Astrocyte (in vitro differentiated cells and primary cell): ENCODE data around the gene CYP27A1. TPM values are rescaled to one million over a fixed set of nuclear protein-coding genes. Genes with fewer than 3 reads are reported as not detected.

Experiments
- DNase-seq: peaks from one replicate; pipeline ENCODE4 v3.0.0-alpha.2; 2010; ENCODE audit warnings: low read depth
- FAIRE-seq: peaks from 2 replicates; lab custom pipeline; 2011; peaks lifted over from hg19 to GRCh38; lab: Jason Lieb, UNC
- H2AFZ ChIP-seq: 2 replicates; pipeline ENCODE4 v1.6.0; 2012; ENCODE audit warnings: low read depth, low read length, inconsistent platforms
- H3K27ac ChIP-seq: 2 replicates; pipeline ENCODE4 v1.5.1; 2011; ENCODE audit warnings: low read depth, low read length, inconsistent platforms
- H3K27me3 ChIP-seq: 2 replicates; pipeline ENCODE4 v1.6.0; 2011; ENCODE audit warnings: low read length, inconsistent platforms; ENCODE audit not compliant: insufficient read depth
- H3K36me3 ChIP-seq: 2 replicates; pipeline ENCODE4 v1.5.1; 2011; ENCODE audit warnings: low read length, inconsistent platforms; ENCODE audit not compliant: insufficient read depth
- H3K4me1 ChIP-seq: 2 replicates; pipeline ENCODE4 v1.5.1; 2011; ENCODE audit warnings: low read length, inconsistent platforms; ENCODE audit not compliant: insufficient read depth
- H3K4me2 ChIP-seq: 2 replicates; pipeline ENCODE4 v1.6.0; 2012; ENCODE audit warnings: low read length, inconsistent platforms
- H3K4me3 ChIP-seq: 2 replicates; pipeline ENCODE4 v1.5.1; 2011; ENCODE audit warnings: low read depth, mild to moderate bottlenecking, low read length, inconsistent platforms; ENCODE audit not compliant: insufficient read depth
- H3K79me2 ChIP-seq: 2 replicates; pipeline ENCODE4 v1.6.0; 2012; ENCODE audit warnings: mild to moderate bottlenecking, low read length, inconsistent platforms; ENCODE audit not compliant: insufficient read depth
- H3K9ac ChIP-seq: 2 replicates; pipeline ENCODE4 v1.6.0; 2012; ENCODE audit warnings: mild to moderate bottlenecking, low read length, inconsistent platforms
- H3K9me3 ChIP-seq: 2 replicates; pipeline ENCODE4 v1.5.1; 2012; ENCODE audit warnings: low read depth, mild to moderate bottlenecking, low read length, inconsistent platforms; ENCODE audit not compliant: insufficient read depth
- H4K20me1 ChIP-seq: 2 replicates; pipeline ENCODE4 v1.6.0; 2012; ENCODE audit warnings: low read length, inconsistent platforms; ENCODE audit not compliant: insufficient read depth
- H3K27ac Mint-ChIP-seq: one replicate; pipeline ENCODE4 v1.8.0; 2021; ENCODE audit warnings: mild to moderate bottlenecking, mixed read lengths; ENCODE audit not compliant: unreplicated experiment
- H3K27me3 Mint-ChIP-seq: one replicate; pipeline ENCODE4 v1.8.0; 2021; ENCODE audit warnings: low read depth, mixed read lengths; ENCODE audit not compliant: unreplicated experiment
- H3K36me3 Mint-ChIP-seq: one replicate; pipeline ENCODE4 v1.8.0; 2021; ENCODE audit warnings: low read depth, mixed read lengths; ENCODE audit not compliant: unreplicated experiment
- H3K4me1 Mint-ChIP-seq: one replicate; pipeline ENCODE4 v1.8.0; 2021; ENCODE audit warnings: low read depth, mixed read lengths; ENCODE audit not compliant: unreplicated experiment
- H3K4me3 Mint-ChIP-seq: one replicate; pipeline ENCODE4 v1.8.0; 2021; ENCODE audit warnings: mild to moderate bottlenecking, moderate library complexity, mixed read lengths; ENCODE audit not compliant: unreplicated experiment
- H3K9me3 Mint-ChIP-seq: one replicate; pipeline ENCODE4 v1.8.0; 2021; ENCODE audit warnings: mild to moderate bottlenecking, mixed read lengths; ENCODE audit not compliant: unreplicated experiment
- EZH2 ChIP-seq: IDR thresholded peaks from 2 replicates; pipeline ENCODE4 v1.6.1; 2012; ENCODE audit warnings: mild to moderate bottlenecking, low read length, inconsistent platforms; ENCODE audit not compliant: insufficient read depth
- total RNA-seq: library from RNA; stranded (reverse); gene quantifications from 2 replicates; pipeline ENCODE4 v1.2.1, GENCODE V29; 2021
- TF ChIP-seq, protein P1 (sequence below): IDR thresholded peaks from 2 replicates; pipeline ENCODE4 v1.5.1; 2011; ENCODE audit warnings: low read depth, mild to moderate bottlenecking, inconsistent platforms, low read length, moderate library complexity; ENCODE audit not compliant: insufficient read depth

CYP27A1 gene
- total RNA-seq, 1 donor from 2014 or later, result 3.9 TPM

DNA sequence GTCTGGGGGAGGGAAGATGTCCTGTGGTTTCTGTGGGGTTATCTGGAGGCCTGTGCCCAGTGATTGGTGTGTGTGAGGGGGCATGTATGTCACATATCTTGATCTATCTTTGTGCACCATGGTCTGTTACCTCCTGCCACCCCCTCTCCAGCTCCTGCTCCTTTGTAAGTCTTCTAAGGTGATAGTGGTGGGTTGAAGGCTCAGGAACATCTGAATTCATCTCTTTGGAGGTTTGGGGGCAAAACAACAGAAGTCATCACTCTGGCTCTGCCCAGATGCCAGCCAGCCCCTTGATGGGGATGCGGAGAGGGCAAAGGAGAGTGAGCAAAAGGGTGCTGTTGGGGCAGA lies 74.9 kb downstream of the CYP27A1 start:
- TF ChIP-seq, protein P1, sequence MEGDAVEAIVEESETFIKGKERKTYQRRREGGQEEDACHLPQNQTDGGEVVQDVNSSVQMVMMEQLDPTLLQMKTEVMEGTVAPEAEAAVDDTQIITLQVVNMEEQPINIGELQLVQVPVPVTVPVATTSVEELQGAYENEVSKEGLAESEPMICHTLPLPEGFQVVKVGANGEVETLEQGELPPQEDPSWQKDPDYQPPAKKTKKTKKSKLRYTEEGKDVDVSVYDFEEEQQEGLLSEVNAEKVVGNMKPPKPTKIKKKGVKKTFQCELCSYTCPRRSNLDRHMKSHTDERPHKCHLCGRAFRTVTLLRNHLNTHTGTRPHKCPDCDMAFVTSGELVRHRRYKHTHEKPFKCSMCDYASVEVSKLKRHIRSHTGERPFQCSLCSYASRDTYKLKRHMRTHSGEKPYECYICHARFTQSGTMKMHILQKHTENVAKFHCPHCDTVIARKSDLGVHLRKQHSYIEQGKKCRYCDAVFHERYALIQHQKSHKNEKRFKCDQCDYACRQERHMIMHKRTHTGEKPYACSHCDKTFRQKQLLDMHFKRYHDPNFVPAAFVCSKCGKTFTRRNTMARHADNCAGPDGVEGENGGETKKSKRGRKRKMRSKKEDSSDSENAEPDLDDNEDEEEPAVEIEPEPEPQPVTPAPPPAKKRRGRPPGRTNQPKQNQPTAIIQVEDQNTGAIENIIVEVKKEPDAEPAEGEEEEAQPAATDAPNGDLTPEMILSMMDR, result no peak
- no peak for TF ChIP-seq EZH2
- Mint-ChIP-seq H3K4me1 (peaks cover 31% of the 10 kb centered on the region), H3K27ac (no peak overlapping the region), H3K36me3 (peaks cover 4% of the 10 kb centered on the region), H3K9me3 (peaks cover 6% of the 10 kb centered on the region), H3K4me3 (no peak overlapping the region), H3K27me3 (peaks cover 81% of the 10 kb centered on the region)
- Histone ChIP-seq H3K4me2 (no peak overlapping the region), H3K4me3 (no peak overlapping the region), H3K4me1 (peaks cover 5% of the 10 kb centered on the region), H3K79me2 (no peaks in the 10 kb centered on the region), H4K20me1 (peaks cover 7% of the 10 kb centered on the region), H3K9me3 (no peaks in the 10 kb centered on the region), H3K27ac (no peak overlapping the region), H3K36me3 (no peaks in the 10 kb centered on the region), H3K27me3 (peaks cover 79% of the 10 kb centered on the region), H2AFZ (no peak overlapping the region), H3K9ac (no peak overlapping the region)
- DNase-seq, result no peak
- FAIRE-seq, result no peak

DNA sequence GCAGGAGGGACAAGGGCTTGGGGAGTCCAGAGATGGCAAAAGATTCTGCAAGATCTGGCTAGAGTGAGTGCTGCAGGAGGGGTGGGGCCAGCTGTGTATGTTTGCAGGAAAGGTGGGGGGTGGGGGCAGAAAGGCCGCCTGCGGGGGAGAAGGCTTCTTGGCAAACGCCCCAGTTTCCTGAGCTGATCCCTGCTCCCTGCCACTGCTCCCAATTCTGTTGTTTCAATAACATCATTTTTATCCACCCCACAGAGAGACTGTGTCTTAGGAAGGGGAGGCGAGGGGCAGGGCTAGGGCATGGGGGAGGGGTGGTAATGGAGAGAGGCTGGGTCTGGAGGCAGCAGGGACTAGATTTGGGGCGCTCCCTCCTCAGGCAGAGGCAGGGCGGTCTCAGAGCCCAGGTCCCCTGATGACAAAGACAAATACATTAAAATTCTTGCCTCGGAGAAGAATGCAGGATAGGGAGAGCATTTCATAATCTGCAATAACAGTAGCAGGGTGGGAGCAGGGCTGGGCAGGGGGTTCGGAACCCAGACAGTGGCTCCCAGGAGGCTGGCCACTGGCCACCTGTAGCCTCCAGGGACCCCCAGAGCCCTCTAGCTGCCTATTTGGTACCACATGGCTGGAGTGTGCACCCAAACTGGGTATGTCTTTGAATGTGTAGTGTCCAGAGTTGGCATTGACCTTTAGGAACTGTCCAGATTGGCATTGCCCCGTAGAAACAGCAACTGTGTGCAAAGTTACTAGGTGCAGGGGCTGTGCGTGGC lies 75.6 kb downstream of the CYP27A1 start:
- TF ChIP-seq, protein P1, result no peak
- no peak for TF ChIP-seq EZH2
- no peak overlapping the region for H3K4me3 Mint-ChIP-seq
- peaks cover 5% of the 10 kb centered on the region for H3K4me1 ChIP-seq
- peaks cover 31% of the 10 kb centered on the region for H3K4me1 Mint-ChIP-seq
- peaks cover 8% of the 10 kb centered on the region for H4K20me1 ChIP-seq
- no peak overlapping the region for H3K4me2 ChIP-seq
- FAIRE-seq, result no peak
- H3K36me3 ChIP-seq, result no peaks in the 10 kb centered on the region
- no peaks in the 10 kb centered on the region for H3K9me3 ChIP-seq
- DNase-seq, result no peak
- peaks cover 87% of the 10 kb centered on the region for H3K27me3 Mint-ChIP-seq
- H3K27ac ChIP-seq, result no peak overlapping the region
- H3K27ac Mint-ChIP-seq, result no peak overlapping the region
- H3K36me3 Mint-ChIP-seq, result peaks cover 4% of the 10 kb centered on the region
- H2AFZ ChIP-seq, result no peak overlapping the region
- H3K79me2 ChIP-seq, result no peaks in the 10 kb centered on the region
- peaks cover 6% of the 10 kb centered on the region for H3K9me3 Mint-ChIP-seq
- H3K4me3 ChIP-seq, result no peak overlapping the region
- H3K9ac ChIP-seq, result no peak overlapping the region
- H3K27me3 ChIP-seq, result peaks cover 82% of the 10 kb centered on the region

DNA sequence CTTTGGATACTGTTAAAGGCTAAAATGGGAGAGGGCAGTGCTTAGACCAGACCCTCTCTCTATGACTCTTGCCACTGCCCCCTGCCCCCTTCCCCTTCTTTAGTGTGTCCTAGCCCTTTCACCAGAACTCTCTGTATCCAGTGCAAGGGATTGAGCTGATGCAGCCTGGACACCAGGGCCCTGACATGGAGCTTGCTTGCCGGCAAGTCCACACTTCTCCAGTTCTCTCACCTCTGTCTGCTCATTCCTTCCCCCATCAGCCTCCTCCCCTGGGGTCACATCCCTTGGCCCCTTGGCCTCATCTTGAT lies 76.1 kb downstream of the CYP27A1 start:
- FAIRE-seq, result no peak
- peaks cover 86% of the 10 kb centered on the region for H3K27me3 Mint-ChIP-seq
- H3K27ac ChIP-seq, result no peak overlapping the region

More for the DNA sequence above, 76.1 kb downstream of the CYP27A1 start:
- Histone ChIP-seq H3K4me2 (no peak overlapping the region), H3K9me3 (no peaks in the 10 kb centered on the region), H3K36me3 (no peaks in the 10 kb centered on the region), H3K4me1 (peaks cover 5% of the 10 kb centered on the region), H3K79me2 (no peaks in the 10 kb centered on the region), H4K20me1 (peaks cover 8% of the 10 kb centered on the region), H3K4me3 (no peak overlapping the region), H2AFZ (no peak overlapping the region), H3K27me3 (peaks cover 83% of the 10 kb centered on the region), H3K9ac (no peak overlapping the region)
- no peak overlapping the region for H3K4me3 Mint-ChIP-seq
- peaks cover 4% of the 10 kb centered on the region for H3K36me3 Mint-ChIP-seq
- no peak overlapping the region for H3K27ac Mint-ChIP-seq
- TF ChIP-seq, protein P1, result no peak
- no peak for TF ChIP-seq EZH2
- DNase-seq, result no peak
- peaks cover 31% of the 10 kb centered on the region for H3K4me1 Mint-ChIP-seq
- H3K9me3 Mint-ChIP-seq, result peaks cover 6% of the 10 kb centered on the region
